Neutrophil (primary cell): ENCODE data around the gene HRAS.
"Not testable (repeated sequence)": the region's sequence is repeated elsewhere in the genome, so short reads cannot be mapped to it uniquely, and the experiment has no call there.

Source experiments
- H3K27ac ChIP-seq: fragments of 200-600 bp; sonication (generic); 2 replicates; pipeline ENCODE4 v1.5.1; 2016; ENCODE audit warnings: mild to moderate bottlenecking, moderate library complexity
- H3K27me3 ChIP-seq: fragments of 200-600 bp; sonication (generic); 2 replicates; pipeline ENCODE4 v1.6.0; 2016; ENCODE audit warnings: mild to moderate bottlenecking
- H3K36me3 ChIP-seq: fragments of 200-600 bp; sonication (generic); 2 replicates; pipeline ENCODE4 v1.5.1; 2017
- H3K4me1 ChIP-seq, 2 experiments: fragments of 200-600 bp in 1 of 2; sonication (generic) in 1 of 2; 1 replicate in 1 of 2; 2 replicates in 1 of 2; pipeline versions ENCODE4 v1.5.1 to v1.6.1; 2013 to 2016; ENCODE audit warnings: low read depth in 1 of 2, low read length in 1 of 2, mild to moderate bottlenecking in 1 of 2, moderate library complexity in 1 of 2; ENCODE audit not compliant: control insufficient read depth in 1 of 2, insufficient read depth in 1 of 2
- H3K4me3 ChIP-seq, 2 experiments: fragments of 200-600 bp in 1 of 2; sonication (generic) in 1 of 2; 1 replicate in 1 of 2; 2 replicates in 1 of 2; pipeline ENCODE4 v1.5.1; 2013 to 2016; ENCODE audit warnings: low read depth in 1 of 2, low read length in 1 of 2, mild to moderate bottlenecking in 1 of 2, moderate library complexity in 1 of 2
- H3K9me3 ChIP-seq: fragments of 200-600 bp; sonication (generic); 2 replicates; pipeline ENCODE4 v1.5.1; 2016
- TF ChIP-seq, protein P1 (sequence below): fragments of 200-600 bp; sonication (generic); IDR thresholded peaks from 2 replicates; pipeline ENCODE4 v1.5.1; 2016; ENCODE audit warnings: antibody characterized with exemption

The HRAS gene

DNA sequence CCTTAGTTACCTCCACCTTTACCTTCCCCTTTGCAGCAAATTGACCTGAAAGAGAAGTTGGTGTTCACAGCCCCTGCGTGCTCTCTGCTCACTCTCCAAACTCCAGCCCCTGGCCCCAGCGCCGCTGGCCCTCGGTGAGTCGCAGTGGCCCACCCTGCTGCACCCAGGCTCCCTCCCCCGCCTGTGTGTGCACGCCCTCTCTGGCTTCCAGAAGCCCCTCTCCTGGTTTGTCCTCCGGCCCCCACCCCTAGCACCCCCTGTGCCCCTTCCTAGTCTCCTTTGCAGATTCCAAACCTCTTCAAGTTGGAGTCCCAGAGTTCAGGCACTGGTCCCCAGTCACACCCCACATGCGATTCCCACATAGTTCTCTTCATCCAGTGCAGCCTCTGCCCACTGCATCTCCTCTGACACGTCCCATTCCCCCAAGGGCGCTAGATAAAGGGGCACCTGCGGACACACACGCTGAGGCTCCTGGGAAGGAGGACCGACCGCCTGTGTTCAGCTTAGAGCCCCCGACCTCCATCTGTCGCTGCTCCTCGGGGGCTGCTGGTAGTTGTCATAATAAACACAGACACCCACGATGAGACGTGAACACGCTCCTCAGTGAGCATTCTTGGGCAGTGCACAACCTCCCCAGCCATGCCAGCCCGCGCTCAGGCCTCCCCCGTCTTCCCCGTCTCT is 39.4 kb upstream of the HRAS start:
- Histone ChIP-seq H3K4me3 (peak overlapping the region; percentile 62 to 93), H3K36me3 (no peaks in the 10 kb centered on the region), H3K9me3 (no peaks in the 10 kb centered on the region), H3K4me1 (peaks cover 25 to 31% of the 10 kb centered on the region in 2 experiments), H3K27ac (peak overlapping the region; percentile 67), H3K27me3 (peaks cover 59% of the 10 kb centered on the region)
- TF ChIP-seq, protein P1, sequence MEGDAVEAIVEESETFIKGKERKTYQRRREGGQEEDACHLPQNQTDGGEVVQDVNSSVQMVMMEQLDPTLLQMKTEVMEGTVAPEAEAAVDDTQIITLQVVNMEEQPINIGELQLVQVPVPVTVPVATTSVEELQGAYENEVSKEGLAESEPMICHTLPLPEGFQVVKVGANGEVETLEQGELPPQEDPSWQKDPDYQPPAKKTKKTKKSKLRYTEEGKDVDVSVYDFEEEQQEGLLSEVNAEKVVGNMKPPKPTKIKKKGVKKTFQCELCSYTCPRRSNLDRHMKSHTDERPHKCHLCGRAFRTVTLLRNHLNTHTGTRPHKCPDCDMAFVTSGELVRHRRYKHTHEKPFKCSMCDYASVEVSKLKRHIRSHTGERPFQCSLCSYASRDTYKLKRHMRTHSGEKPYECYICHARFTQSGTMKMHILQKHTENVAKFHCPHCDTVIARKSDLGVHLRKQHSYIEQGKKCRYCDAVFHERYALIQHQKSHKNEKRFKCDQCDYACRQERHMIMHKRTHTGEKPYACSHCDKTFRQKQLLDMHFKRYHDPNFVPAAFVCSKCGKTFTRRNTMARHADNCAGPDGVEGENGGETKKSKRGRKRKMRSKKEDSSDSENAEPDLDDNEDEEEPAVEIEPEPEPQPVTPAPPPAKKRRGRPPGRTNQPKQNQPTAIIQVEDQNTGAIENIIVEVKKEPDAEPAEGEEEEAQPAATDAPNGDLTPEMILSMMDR, result no peak

- not testable (repeated sequence) for H3K9me3 ChIP-seq, H3K27ac ChIP-seq, H3K36me3 ChIP-seq, H3K4me3 ChIP-seq
- Histone ChIP-seq H3K27me3 (peaks cover 66% of the 10 kb centered on the region), H3K4me1 (peaks cover 28 to 34% of the 10 kb centered on the region in 2 experiments)
Measured at GRCh38 chr11:574031-574570, 38.7 kb upstream of the HRAS start.

DNA sequence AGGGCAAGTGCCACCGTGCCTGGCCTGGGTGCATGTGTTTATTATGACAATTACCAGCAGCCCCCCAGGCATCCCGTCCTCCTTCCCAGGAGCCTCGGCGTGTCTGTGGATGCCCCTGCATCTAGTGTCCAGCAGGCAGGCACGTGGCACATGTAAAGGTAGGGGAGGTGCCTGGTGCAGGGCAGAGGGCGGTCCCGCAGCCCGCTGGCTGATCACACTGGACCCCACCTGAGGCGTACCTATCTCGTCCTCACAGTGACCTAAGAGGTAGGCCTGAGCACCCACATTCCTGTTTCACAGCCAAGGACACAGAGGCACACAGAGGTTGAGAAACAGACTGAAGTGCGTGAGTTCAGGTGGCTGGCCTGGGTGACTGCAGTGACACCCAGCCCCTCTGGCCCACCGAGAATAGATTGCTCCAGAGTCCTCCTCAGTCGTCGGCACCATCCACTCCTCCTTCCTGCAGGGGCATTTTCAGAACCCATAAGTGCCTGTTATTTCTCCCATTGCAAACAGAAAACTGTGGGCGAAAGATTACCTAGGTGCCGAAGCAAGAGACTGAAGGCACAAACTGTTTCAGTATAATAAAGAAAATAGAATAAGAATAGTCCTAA is 37.9 kb upstream of the HRAS start:
- Histone ChIP-seq H3K27me3 (peaks cover 74% of the 10 kb centered on the region), H3K4me3 (no peak overlapping the region), H3K27ac (no peak overlapping the region), H3K36me3 (no peaks in the 10 kb centered on the region), H3K9me3 (no peaks in the 10 kb centered on the region), H3K4me1 (peaks cover 30 to 36% of the 10 kb centered on the region in 2 experiments)
- TF ChIP-seq, protein P1, result no peak

GRCh38 chr11:571802-572185 is 36.4 kb upstream of the HRAS start:
- Histone ChIP-seq H3K27me3 (peaks cover 89% of the 10 kb centered on the region), H3K27ac (no peak overlapping the region), H3K36me3 (no peaks in the 10 kb centered on the region), H3K4me3 (no peak overlapping the region), H3K9me3 (no peaks in the 10 kb centered on the region), H3K4me1 (peaks cover 25 to 27% of the 10 kb centered on the region in 2 experiments)
- TF ChIP-seq, protein P1, result no peak

GRCh38 chr11:569158-569885 is 33.9 kb upstream of the HRAS start:
- H3K4me1 ChIP-seq, result peaks cover 13 to 18% of the 10 kb centered on the region in 2 experiments
- H3K36me3 ChIP-seq, result no peaks in the 10 kb centered on the region
- H3K9me3 ChIP-seq, result no peaks in the 10 kb centered on the region
- TF ChIP-seq, protein P1, result no peak
- no peak overlapping the region for H3K27ac ChIP-seq
- peaks cover 85% of the 10 kb centered on the region for H3K27me3 ChIP-seq
- peak overlapping the region in 1 of 2 experiments; percentile 67 for H3K4me3 ChIP-seq
